ENCODE measurements around the gene CROCC2. TPM values are rescaled to one million over a fixed set of nuclear protein-coding genes. Genes with fewer than 3 reads are reported as not detected.

The CROCC2 gene
- polyA plus RNA-seq, 1 donor (not counting 4 experiments of a cell fraction or from before 2014, with no cell fraction given), result not detected

- Histone ChIP-seq H3K9me1 (ENCODE audit: control insufficient read depth, extremely low read depth, insufficient read depth, low read length) (no peaks in the 10 kb centered on the region), H2AFZ (ENCODE audit: control insufficient read depth, low read length) (no peak overlapping the region), H3K27me3 (ENCODE audit: control insufficient read depth, extremely low read depth, insufficient read depth, low read length) (no peaks in the 10 kb centered on the region), H3K9ac (ENCODE audit: control insufficient read depth, extremely low read depth, insufficient read depth, low read length) (no peak overlapping the region), H3K79me2 (ENCODE audit: control insufficient read depth, insufficient read depth, low read length) (no peaks in the 10 kb centered on the region), H4K20me1 (ENCODE audit: control insufficient read depth, extremely low read depth, insufficient read depth, low read length) (no peaks in the 10 kb centered on the region), H3K36me3 (ENCODE audit: control insufficient read depth in 2 of 2, extremely low read depth in 1 of 2, insufficient read depth in 2 of 2, low read length in 2 of 2) (no peaks in the 10 kb centered on the region), H3K27ac (ENCODE audit: control insufficient read depth, insufficient read depth, low read length) (no peak overlapping the region), H3K4me1 (ENCODE audit: control insufficient read depth, extremely low read depth, insufficient read depth, low read length) (no peaks in the 10 kb centered on the region), H3K9me3 (ENCODE audit: control insufficient read depth, low read depth, low read length) (peaks cover 3% of the 10 kb centered on the region), H3K4me2 (ENCODE audit: control insufficient read depth, extremely low read depth, insufficient read depth, low read depth, low read length) (no peak overlapping the region), H3K4me3 (ENCODE audit: control insufficient read depth in 2 of 3, extremely low read depth in 1 of 3, insufficient read depth in 2 of 3, low read depth in 1 of 3, low read length in 3 of 3) (no peak overlapping the region)
- no peak for FAIRE-seq
- dilution Hi-C loops (cut with MboI; ENCODE audit: extremely low pct_ligation_motif_present, low sequenced_read_pairs), result no loop called here
- no peak for TF ChIP-seq CTCF (optimal IDR thresholded peaks at IDR 0.05 in 1 of 3, IDR thresholded peaks at IDR 0.05 in 1 of 3, conservative IDR thresholded peaks at IDR 0.05 in 1 of 3; ENCODE audit: extremely low read depth in 1 of 3, insufficient read depth in 2 of 3, low read length in 3 of 3)
- TF ChIP-seq EZH2 (IDR thresholded peaks at IDR 0.05; ENCODE audit: low read length), result no peak
- DNase-seq (ENCODE audit: low read depth, low spot score), result no peak
Measured at GRCh38 chr2:240990726-240991377, 84.7 kb downstream of the CROCC2 start.

- Histone ChIP-seq H4K20me1 (ENCODE audit: control insufficient read depth, extremely low read depth, insufficient read depth, low read length) (no peaks in the 10 kb centered on the region), H3K9me3 (ENCODE audit: control insufficient read depth, low read depth, low read length) (peaks cover 3% of the 10 kb centered on the region), H3K79me2 (ENCODE audit: control insufficient read depth, insufficient read depth, low read length) (no peaks in the 10 kb centered on the region), H3K4me2 (ENCODE audit: control insufficient read depth, extremely low read depth, insufficient read depth, low read depth, low read length) (no peak overlapping the region), H3K4me1 (ENCODE audit: control insufficient read depth, extremely low read depth, insufficient read depth, low read length) (no peaks in the 10 kb centered on the region), H3K27ac (ENCODE audit: control insufficient read depth, insufficient read depth, low read length) (no peak overlapping the region), H2AFZ (ENCODE audit: control insufficient read depth, low read length) (no peak overlapping the region), H3K4me3 (ENCODE audit: control insufficient read depth in 2 of 3, extremely low read depth in 1 of 3, insufficient read depth in 2 of 3, low read depth in 1 of 3, low read length in 3 of 3) (no peak overlapping the region), H3K27me3 (ENCODE audit: control insufficient read depth, extremely low read depth, insufficient read depth, low read length) (peaks cover 3% of the 10 kb centered on the region), H3K9me1 (ENCODE audit: control insufficient read depth, extremely low read depth, insufficient read depth, low read length) (no peaks in the 10 kb centered on the region), H3K9ac (ENCODE audit: control insufficient read depth, extremely low read depth, insufficient read depth, low read length) (no peak overlapping the region), H3K36me3 (ENCODE audit: control insufficient read depth in 2 of 2, extremely low read depth in 1 of 2, insufficient read depth in 2 of 2, low read length in 2 of 2) (no peaks in the 10 kb centered on the region)
- dilution Hi-C loops (cut with MboI; ENCODE audit: extremely low pct_ligation_motif_present, low sequenced_read_pairs), result no loop called here
- FAIRE-seq, result no peak
- no peak for DNase-seq (ENCODE audit: low read depth, low spot score)
- no peak for TF ChIP-seq CTCF (optimal IDR thresholded peaks at IDR 0.05 in 1 of 3, IDR thresholded peaks at IDR 0.05 in 1 of 3, conservative IDR thresholded peaks at IDR 0.05 in 1 of 3; ENCODE audit: extremely low read depth in 1 of 3, insufficient read depth in 2 of 3, low read length in 3 of 3)
- no peak for TF ChIP-seq EZH2 (IDR thresholded peaks at IDR 0.05; ENCODE audit: low read length)
Measured at GRCh38 chr2:240991378-240992263, 85.5 kb downstream of the CROCC2 start.

All from keratinocyte (primary cell).